ENCODE measurements around the gene S100A4. TPM values are rescaled to one million over a fixed set of nuclear protein-coding genes. Genes with fewer than 3 reads are reported as not detected.

Gene S100A4
- total RNA-seq, 2 experiments from 2014 or later, result 109 to 118 TPM

- H3K4me3 Mint-ChIP-seq, result peak overlapping the region; percentile 90
- DNase-seq, result no peak
- peaks cover 23% of the 10 kb centered on the region for H3K36me3 Mint-ChIP-seq (ENCODE audit: low read depth)
- peaks cover 80% of the 10 kb centered on the region for H3K4me1 Mint-ChIP-seq (ENCODE audit: low read depth)
- ChIA-PET CTCF (interaction anchor here (1.5 to 4.4 kb wide), 7 partner anchors 8 to 180 kb away, joined by 3 to 49 read pairs (median 21); partner anchors contain the start of genes CHTOP and S100A6), POLR2A (interaction anchor here (1.0 to 6.6 kb wide), 4 partner anchors 9 to 95 kb away, joined by 3 to 97 read pairs (median 5); partner anchors contain the start of genes CHTOP and S100A6)
- H3K27me3 Mint-ChIP-seq, result no peaks in the 10 kb centered on the region
- ATAC-seq, result no peak
- H3K9me3 Mint-ChIP-seq, result no peaks in the 10 kb centered on the region
- peak overlapping the region; percentile 99 for H3K27ac Mint-ChIP-seq
- intact Hi-C loops (cut with micrococcal nuclease), result no loop called here
- no peak for TF ChIP-seq CTCF (IDR thresholded peaks at IDR 0.05)
These were observed 2.5 kb downstream of the S100A4 start for GRCh38 chr1:153542956-153543711.

- no peak for TF ChIP-seq CTCF (IDR thresholded peaks at IDR 0.05)
- Mint-ChIP-seq H3K27me3 (no peaks in the 10 kb centered on the region), H3K4me3 (no peak overlapping the region), H3K9me3 (no peaks in the 10 kb centered on the region), H3K27ac (peak overlapping the region; percentile 91), H3K4me1 (ENCODE audit: low read depth) (peaks cover 82% of the 10 kb centered on the region), H3K36me3 (ENCODE audit: low read depth) (peaks cover 23% of the 10 kb centered on the region)
- CTCF ChIA-PET, result interaction anchor here (1.5 to 4.4 kb wide), 8 partner anchors 9 to 31 kb away, joined by 3 to 49 read pairs (median 14); no protein-coding TSS in a partner anchor
- POLR2A ChIA-PET, result interaction anchor here (0.6 to 1.1 kb wide), 5 partner anchors 10 to 424 kb away, joined by 3 read pairs; no protein-coding TSS in a partner anchor
- intact Hi-C loops (cut with micrococcal nuclease), result no loop called here
- DNase-seq, result no peak
- ATAC-seq, result no peak
These were observed 3.7 kb downstream of the S100A4 start for GRCh38 chr1:153541641-153542590.

GRCh38 chr1:153540394-153541361 lies 4.9 kb downstream of the S100A4 start, which contains the start of gene S100A5:
Gene S100A5 (minus strand): TSS chr1:153540934. CDS start chr1:153540191, 743 bp downstream.
- Mint-ChIP-seq H3K4me1 (ENCODE audit: low read depth) (peaks cover 79% of the 10 kb centered on the region), H3K4me3 (peak within 1 kb of the TSS; percentile 46), H3K9me3 (no peaks in the 10 kb centered on the region), H3K27me3 (no peaks in the 10 kb centered on the region), H3K36me3 (ENCODE audit: low read depth) (peaks cover 23% of the 10 kb centered on the region), H3K27ac (peak within 1 kb of the TSS; percentile 91)
- DNase-seq (peak; percentile 70), ATAC-seq (peak; percentile 8)
- ChIA-PET POLR2A (interaction anchor here (0.6 to 1.7 kb wide), 7 partner anchors 9 to 639 kb away, joined by 3 to 6 read pairs (median 3); partner anchors contain the start of gene S100A13), CTCF (interaction anchor here (0.7 to 3.7 kb wide), 9 partner anchors 8 to 77 kb away, joined by 3 to 20 read pairs (median 5); no protein-coding TSS in a partner anchor)
- intact Hi-C loops (cut with micrococcal nuclease), result no loop called here
- TF ChIP-seq CTCF (IDR thresholded peaks at IDR 0.05), result no peak

GRCh38 chr1:153539395-153540093 lies 6.1 kb downstream of the S100A4 start:
- CTCF ChIA-PET, result interaction anchor here (0.7 to 3.7 kb wide), 6 partner anchors 11 to 32 kb away, joined by 3 to 14 read pairs (median 4); no protein-coding TSS in a partner anchor
- TF ChIP-seq CTCF (IDR thresholded peaks at IDR 0.05), result no peak
- intact Hi-C loops (cut with micrococcal nuclease), result no loop called here
- POLR2A ChIA-PET, result interaction anchor here (0.6 to 1.7 kb wide), 5 partner anchors 27 to 787 kb away, joined by 3 to 4 read pairs (median 3); partner anchors contain the start of gene S100A13
- DNase-seq, result peak; percentile 54
- H3K27ac Mint-ChIP-seq, result peak overlapping the region; percentile 91
- H3K4me3 Mint-ChIP-seq, result no peak overlapping the region
- no peaks in the 10 kb centered on the region for H3K9me3 Mint-ChIP-seq
- ATAC-seq, result no peak
- no peaks in the 10 kb centered on the region for H3K27me3 Mint-ChIP-seq
- H3K4me1 Mint-ChIP-seq (ENCODE audit: low read depth), result peaks cover 76% of the 10 kb centered on the region
- H3K36me3 Mint-ChIP-seq (ENCODE audit: low read depth), result peaks cover 25% of the 10 kb centered on the region

All from activated CD8-positive, alpha-beta T cell treated with anti-CD3 and anti-CD28 coated beads for 36 hours (primary cell).